ENCODE measurements around the gene RGS3.

Gene RGS3

GRCh38 chr9:113503131-113503541 lies 39.6 kb downstream of the RGS3 start:
- TF ChIP-seq, protein P1, sequence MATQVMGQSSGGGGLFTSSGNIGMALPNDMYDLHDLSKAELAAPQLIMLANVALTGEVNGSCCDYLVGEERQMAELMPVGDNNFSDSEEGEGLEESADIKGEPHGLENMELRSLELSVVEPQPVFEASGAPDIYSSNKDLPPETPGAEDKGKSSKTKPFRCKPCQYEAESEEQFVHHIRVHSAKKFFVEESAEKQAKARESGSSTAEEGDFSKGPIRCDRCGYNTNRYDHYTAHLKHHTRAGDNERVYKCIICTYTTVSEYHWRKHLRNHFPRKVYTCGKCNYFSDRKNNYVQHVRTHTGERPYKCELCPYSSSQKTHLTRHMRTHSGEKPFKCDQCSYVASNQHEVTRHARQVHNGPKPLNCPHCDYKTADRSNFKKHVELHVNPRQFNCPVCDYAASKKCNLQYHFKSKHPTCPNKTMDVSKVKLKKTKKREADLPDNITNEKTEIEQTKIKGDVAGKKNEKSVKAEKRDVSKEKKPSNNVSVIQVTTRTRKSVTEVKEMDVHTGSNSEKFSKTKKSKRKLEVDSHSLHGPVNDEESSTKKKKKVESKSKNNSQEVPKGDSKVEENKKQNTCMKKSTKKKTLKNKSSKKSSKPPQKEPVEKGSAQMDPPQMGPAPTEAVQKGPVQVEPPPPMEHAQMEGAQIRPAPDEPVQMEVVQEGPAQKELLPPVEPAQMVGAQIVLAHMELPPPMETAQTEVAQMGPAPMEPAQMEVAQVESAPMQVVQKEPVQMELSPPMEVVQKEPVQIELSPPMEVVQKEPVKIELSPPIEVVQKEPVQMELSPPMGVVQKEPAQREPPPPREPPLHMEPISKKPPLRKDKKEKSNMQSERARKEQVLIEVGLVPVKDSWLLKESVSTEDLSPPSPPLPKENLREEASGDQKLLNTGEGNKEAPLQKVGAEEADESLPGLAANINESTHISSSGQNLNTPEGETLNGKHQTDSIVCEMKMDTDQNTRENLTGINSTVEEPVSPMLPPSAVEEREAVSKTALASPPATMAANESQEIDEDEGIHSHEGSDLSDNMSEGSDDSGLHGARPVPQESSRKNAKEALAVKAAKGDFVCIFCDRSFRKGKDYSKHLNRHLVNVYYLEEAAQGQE (IDR thresholded peaks at IDR 0.05; ENCODE audit: low read depth), result no peak
- TF ChIP-seq TCF12 (IDR thresholded peaks at IDR 0.05; ENCODE audit: low read depth) (no peak), TEAD4 (IDR thresholded peaks at IDR 0.05) (no peak), CEBPB (IDR thresholded peaks at IDR 0.05) (no peak), FOXM1 (IDR thresholded peaks at IDR 0.05; ENCODE audit: borderline replicate concordance, low read depth) (no peak), EP300 (IDR thresholded peaks at IDR 0.05; ENCODE audit: borderline replicate concordance) (no peak), TAF1 (IDR thresholded peaks at IDR 0.05; ENCODE audit: low read depth) (no peak)

- no peak for TF ChIP-seq USF1 (IDR thresholded peaks at IDR 0.05)
Observed at GRCh38 chr9:113503613-113504211, 40.2 kb downstream of the RGS3 start.

- TF ChIP-seq TAF1 (IDR thresholded peaks at IDR 0.05; ENCODE audit: low read depth) (no peak), RAD21 (IDR thresholded peaks at IDR 0.05; ENCODE audit: low read depth) (no peak), CREB1 (IDR thresholded peaks at IDR 0.05; ENCODE audit: low read depth) (no peak), USF1 (IDR thresholded peaks at IDR 0.05) (no peak), NFIC (IDR thresholded peaks at IDR 0.05) (no peak), FOXM1 (IDR thresholded peaks at IDR 0.05; ENCODE audit: borderline replicate concordance, low read depth) (no peak), CEBPB (IDR thresholded peaks at IDR 0.05) (no peak), YY1 (IDR thresholded peaks at IDR 0.05; ENCODE audit: low read depth) (no peak), MAX (IDR thresholded peaks at IDR 0.05) (no peak), TEAD4 (IDR thresholded peaks at IDR 0.05) (no peak), EGR1 (IDR thresholded peaks at IDR 0.05) (no peak), TCF12 (IDR thresholded peaks at IDR 0.05; ENCODE audit: low read depth) (no peak), EP300 (IDR thresholded peaks at IDR 0.05; ENCODE audit: borderline replicate concordance) (no peak), ZBTB7A (IDR thresholded peaks at IDR 0.05; ENCODE audit: low read depth) (no peak)
- TF ChIP-seq, protein P1 (IDR thresholded peaks at IDR 0.05; ENCODE audit: low read depth), result no peak
Observed at GRCh38 chr9:113504725-113505590, 41.4 kb downstream of the RGS3 start.

DNA sequence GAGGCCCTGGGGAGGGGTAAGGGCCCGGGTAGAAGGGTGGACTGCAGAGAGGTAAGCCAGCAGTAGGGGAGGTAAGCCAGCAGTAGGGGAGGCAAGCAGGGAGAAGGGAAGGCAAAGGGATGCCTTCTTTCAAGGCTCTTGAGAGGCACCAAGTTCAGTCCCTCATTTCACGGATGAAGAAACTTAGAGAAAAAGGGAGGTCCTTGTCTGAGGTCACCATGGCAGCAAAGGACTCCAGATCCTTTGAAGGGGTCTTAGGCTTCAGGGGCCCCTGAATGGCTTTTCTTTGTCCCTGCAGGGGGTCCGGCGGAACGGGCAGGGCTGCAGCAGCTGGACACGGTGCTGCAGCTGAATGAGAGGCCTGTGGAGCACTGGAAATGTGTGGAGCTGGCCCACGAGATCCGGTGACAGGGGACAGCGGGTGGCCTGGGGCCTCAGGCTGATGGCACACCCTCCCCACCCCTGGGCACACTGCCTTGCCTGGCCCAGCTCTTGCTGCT lies 42.6 kb downstream of the RGS3 start:
- no peak for TF ChIP-seq CREB1 (IDR thresholded peaks at IDR 0.05; ENCODE audit: low read depth)
- TF ChIP-seq RAD21 (IDR thresholded peaks at IDR 0.05; ENCODE audit: low read depth), result no peak
- no peak for TF ChIP-seq EP300 (IDR thresholded peaks at IDR 0.05; ENCODE audit: borderline replicate concordance)
- no peak for TF ChIP-seq CEBPB (IDR thresholded peaks at IDR 0.05)
- no peak for TF ChIP-seq TAF1 (IDR thresholded peaks at IDR 0.05; ENCODE audit: low read depth)
- TF ChIP-seq YY1 (IDR thresholded peaks at IDR 0.05; ENCODE audit: low read depth), result no peak
- no peak for TF ChIP-seq MAX (IDR thresholded peaks at IDR 0.05)
- TF ChIP-seq EGR1 (IDR thresholded peaks at IDR 0.05), result no peak
- no peak for TF ChIP-seq TCF12 (IDR thresholded peaks at IDR 0.05; ENCODE audit: low read depth)
- TF ChIP-seq NFIC (IDR thresholded peaks at IDR 0.05), result no peak
- no peak for TF ChIP-seq FOXM1 (IDR thresholded peaks at IDR 0.05; ENCODE audit: borderline replicate concordance, low read depth)
- no peak for TF ChIP-seq USF1 (IDR thresholded peaks at IDR 0.05)
- TF ChIP-seq ZBTB7A (IDR thresholded peaks at IDR 0.05; ENCODE audit: low read depth), result no peak
- TF ChIP-seq, protein P1 (IDR thresholded peaks at IDR 0.05; ENCODE audit: low read depth), result no peak

All from Ishikawa (cell line).